ENCODE results near the gene OR2C3.

DNA sequence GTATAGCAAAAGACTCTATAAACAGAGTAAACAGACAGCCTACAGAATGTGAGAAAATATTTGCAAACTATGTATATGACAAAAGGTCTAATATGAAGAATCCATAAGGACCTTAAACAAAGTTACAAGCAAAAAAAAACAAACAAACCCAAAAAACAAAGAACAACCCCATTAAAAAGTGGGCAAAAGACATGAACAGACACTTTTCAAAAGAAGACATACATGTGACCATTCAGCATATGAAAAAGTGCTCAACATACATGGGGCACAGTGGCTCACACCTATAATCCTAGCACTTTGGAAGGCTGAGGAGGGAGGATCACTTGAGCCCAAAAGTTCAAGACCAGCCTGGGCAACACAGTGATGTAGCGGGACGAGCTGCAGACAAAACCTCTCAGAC is 60.4 kb downstream of the OR2C3 start:
- TF ChIP-seq, protein P1, sequence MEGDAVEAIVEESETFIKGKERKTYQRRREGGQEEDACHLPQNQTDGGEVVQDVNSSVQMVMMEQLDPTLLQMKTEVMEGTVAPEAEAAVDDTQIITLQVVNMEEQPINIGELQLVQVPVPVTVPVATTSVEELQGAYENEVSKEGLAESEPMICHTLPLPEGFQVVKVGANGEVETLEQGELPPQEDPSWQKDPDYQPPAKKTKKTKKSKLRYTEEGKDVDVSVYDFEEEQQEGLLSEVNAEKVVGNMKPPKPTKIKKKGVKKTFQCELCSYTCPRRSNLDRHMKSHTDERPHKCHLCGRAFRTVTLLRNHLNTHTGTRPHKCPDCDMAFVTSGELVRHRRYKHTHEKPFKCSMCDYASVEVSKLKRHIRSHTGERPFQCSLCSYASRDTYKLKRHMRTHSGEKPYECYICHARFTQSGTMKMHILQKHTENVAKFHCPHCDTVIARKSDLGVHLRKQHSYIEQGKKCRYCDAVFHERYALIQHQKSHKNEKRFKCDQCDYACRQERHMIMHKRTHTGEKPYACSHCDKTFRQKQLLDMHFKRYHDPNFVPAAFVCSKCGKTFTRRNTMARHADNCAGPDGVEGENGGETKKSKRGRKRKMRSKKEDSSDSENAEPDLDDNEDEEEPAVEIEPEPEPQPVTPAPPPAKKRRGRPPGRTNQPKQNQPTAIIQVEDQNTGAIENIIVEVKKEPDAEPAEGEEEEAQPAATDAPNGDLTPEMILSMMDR (IDR thresholded peaks at IDR 0.05; ENCODE audit: low read depth, low read length, poor library complexity, severe bottlenecking): no peak
- TF ChIP-seq EZH2phosphoT487 (IDR thresholded peaks at IDR 0.05; ENCODE audit: borderline replicate concordance, low read length): no peak
